Activated CD8-positive, alpha-beta T cell treated with anti-CD3 and anti-CD28 coated beads for 36 hours (primary cell): Measurements from ENCODE around the gene TRMT44. TPM values are rescaled to one million over a fixed set of nuclear protein-coding genes. Genes with fewer than 3 reads are reported as not detected.
A peak's percentile ranks its signal among the peaks of the same experiment; 100 is the strongest.

Experiments used
- ATAC-seq: fragments of 200-7000 bp; cut with Tn5 transposase; one replicate; pipeline ENCODE4 v1.10.0; 2021; ENCODE audit warnings: mild to moderate bottlenecking, moderate library complexity
- CTCF ChIA-PET: fragments of 350-600 bp; sonication (Branson Sonifier 250); formaldehyde crosslinking; loops from one replicate; lab custom pipeline; 2021; ENCODE audit warnings: antibody characterized with exemption; lab: Charles Lee
- POLR2A ChIA-PET: fragments of 350-600 bp; sonication (Branson Sonifier 250); formaldehyde crosslinking; loops from one replicate; lab custom pipeline; 2021; ENCODE audit warnings: antibody characterized with exemption; lab: Charles Lee
- DNase-seq: peaks from one replicate; pipeline ENCODE4 v3.0.0-alpha.2; 2020
- H3K27ac Mint-ChIP-seq: one replicate; pipeline ENCODE4 v1.8.0; 2021; ENCODE audit warnings: mild to moderate bottlenecking, mixed read lengths
- H3K27me3 Mint-ChIP-seq: one replicate; pipeline ENCODE4 v1.8.0; 2021; ENCODE audit warnings: mixed read lengths
- H3K36me3 Mint-ChIP-seq: one replicate; pipeline ENCODE4 v1.8.0; 2021; ENCODE audit warnings: low read depth, mixed read lengths
- H3K4me1 Mint-ChIP-seq: one replicate; pipeline ENCODE4 v1.8.0; 2021; ENCODE audit warnings: low read depth, mixed read lengths
- H3K4me3 Mint-ChIP-seq: one replicate; pipeline ENCODE4 v1.8.0; 2021; ENCODE audit warnings: mild to moderate bottlenecking, moderate library complexity, mixed read lengths
- H3K9me3 Mint-ChIP-seq: one replicate; pipeline ENCODE4 v1.8.0; 2021; ENCODE audit warnings: mixed read lengths
- CTCF ChIP-seq: fragments of 200-600 bp; IDR thresholded peaks from one replicate; pipeline ENCODE4 v1.8.0; 2022; ENCODE audit warnings: antibody characterized with exemption, mild to moderate bottlenecking
- intact Hi-C: fragments of 100-400 bp; cut with micrococcal nuclease; formaldehyde crosslinking; loops from one replicate; pipeline ENCODE4 v1.10.0; 2022
- total RNA-seq, 2 experiments: library from RNA; stranded (reverse); gene quantifications; one replicate each; pipeline ENCODE4 v1.2.3, GENCODE V29; 2021

TRMT44 gene
- 10 to 100 TPM; 25.5 to 26.3 TPM for total RNA-seq

GRCh38 chr4:8440492-8441311 is at the start of gene TRMT44, which contains the start of gene ACOX3:
Gene TRMT44 (plus strand): TSS chr4:8440777. CDS start chr4:8440823, 46 bp downstream.
Gene ACOX3 (minus strand): TSS chr4:8440723. CDS start chr4:8416521, 24,202 bp downstream.
- Mint-ChIP-seq H3K27ac (peak within 1 kb of the TSS; percentile 93), H3K4me3 (peak within 1 kb of the TSS; percentile 89), H3K9me3 (no peaks in the 10 kb centered on the region), H3K4me1 (peaks cover 63% of the 10 kb centered on the region), H3K27me3 (no peaks in the 10 kb centered on the region), H3K36me3 (peaks cover 9% of the 10 kb centered on the region)
- TF ChIP-seq CTCF, result no peak
- DNase-seq, result peak; percentile 92
- ATAC-seq, result peak; percentile 92
- ChIA-PET POLR2A (interaction anchor here (0.6 to 4.5 kb wide), 8 partner anchors 9 to 198 kb away, joined by 3 to 34 read pairs (median 3); no protein-coding TSS in a partner anchor), CTCF (interaction anchor here (0.9 to 4.6 kb wide), 4 partner anchors 12 to 219 kb away, joined by 3 to 19 read pairs (median 4); no protein-coding TSS in a partner anchor)
- intact Hi-C loops, result no loop called here

GRCh38 chr4:8391071-8391470 is 49.5 kb upstream of the TRMT44 start:
- Mint-ChIP-seq H3K4me1 (peaks cover 6% of the 10 kb centered on the region), H3K9me3 (no peaks in the 10 kb centered on the region), H3K4me3 (no peak overlapping the region), H3K27me3 (no peaks in the 10 kb centered on the region), H3K36me3 (peaks cover 13% of the 10 kb centered on the region), H3K27ac (no peak overlapping the region)
- TF ChIP-seq CTCF, result no peak
- ATAC-seq, result no peak
- ChIA-PET POLR2A (interaction anchor here (1.2 kb wide), 1 partner anchor 49 kb away, joined by 3 read pairs; the partner anchor contains the start of genes ACOX3 and TRMT44), CTCF (interaction anchor here (1.1 to 2.4 kb wide), 3 partner anchors 12 to 214 kb away, joined by 4 to 12 read pairs (median 5); no protein-coding TSS in a partner anchor)
- DNase-seq, result no peak
- intact Hi-C loops, result no loop called here

GRCh38 chr4:8391972-8392371 is 48.6 kb upstream of the TRMT44 start:
- no peak overlapping the region for H3K4me3 Mint-ChIP-seq
- TF ChIP-seq CTCF, result no peak
- CTCF ChIA-PET, result interaction anchor here (1.1 to 2.4 kb wide), 3 partner anchors 11 to 215 kb away, joined by 4 to 12 read pairs (median 5); no protein-coding TSS in a partner anchor
- H3K27me3 Mint-ChIP-seq, result no peaks in the 10 kb centered on the region
- intact Hi-C loops, result no loop called here
- peaks cover 13% of the 10 kb centered on the region for H3K36me3 Mint-ChIP-seq
- POLR2A ChIA-PET, result interaction anchor here (1.2 kb wide), 1 partner anchor 48 kb away, joined by 3 read pairs; the partner anchor contains the start of genes ACOX3 and TRMT44
- DNase-seq, result peak; percentile 29
- no peak for ATAC-seq
- peaks cover 6% of the 10 kb centered on the region for H3K4me1 Mint-ChIP-seq
- H3K27ac Mint-ChIP-seq, result no peak overlapping the region
- no peaks in the 10 kb centered on the region for H3K9me3 Mint-ChIP-seq

- Mint-ChIP-seq H3K4me3 (no peak overlapping the region), H3K27me3 (no peaks in the 10 kb centered on the region), H3K36me3 (peaks cover 13% of the 10 kb centered on the region), H3K9me3 (no peaks in the 10 kb centered on the region), H3K27ac (no peak overlapping the region), H3K4me1 (peaks cover 6% of the 10 kb centered on the region)
- intact Hi-C loops, result no loop called here
- CTCF ChIA-PET, result interaction anchor here (1.8 kb wide), 1 partner anchor 125 kb away, joined by 5 read pairs; no protein-coding TSS in a partner anchor
- DNase-seq (peak; percentile 10), ATAC-seq (no peak)
- POLR2A ChIA-PET, result no interaction called here
- TF ChIP-seq CTCF, result no peak
Observed at GRCh38 chr4:8392591-8393190, 47.9 kb upstream of the TRMT44 start.
